Heart left ventricle (tissue), 16 donors: ENCODE measurements around the gene OR8S1. TPM values are rescaled to one million over a fixed set of nuclear protein-coding genes. Genes with fewer than 3 reads are reported as not detected.

Experiments used
- ATAC-seq, 4 donors: fragments of 200-7000 bp; cut with Tn5 transposase; one replicate each; pipeline ENCODE4 v1.9.1; 2020 to 2022; ENCODE audit warnings: moderate library complexity in 4 of 4, mild to moderate bottlenecking in 3 of 4, moderate number of reproducible peaks in 1 of 4
- DNase-seq, 5 donors: peaks; one replicate each; pipeline ENCODE4 v3.0.0-alpha.2; 2020
- H3K27ac ChIP-seq, 12 donors: fragments of 200-600 bp; sonication (generic) in 4 of 12; one replicate each; pipeline versions ENCODE4 v1.5.0 to v1.8.0; 2016 to 2022; ENCODE audit warnings: mild to moderate bottlenecking in 2 of 12
- H3K27me3 ChIP-seq, 9 donors: fragments of 200-600 bp; sonication (generic) in 2 of 9; one replicate each; pipeline versions ENCODE4 v1.5.1 to v1.8.0; 2016 to 2022; ENCODE audit warnings: mild to moderate bottlenecking in 3 of 9
- H3K36me3 ChIP-seq, 9 donors: fragments of 200-600 bp; sonication (generic) in 2 of 9; one replicate each; pipeline versions ENCODE4 v1.5.0 to v1.8.0; 2018 to 2022; ENCODE audit warnings: mild to moderate bottlenecking in 2 of 9
- H3K4me1 ChIP-seq, 12 donors: fragments of 200-600 bp; sonication (generic) in 4 of 12; one replicate each; pipeline versions ENCODE4 v1.5.0 to v1.8.0; 2016 to 2022; ENCODE audit warnings: mild to moderate bottlenecking in 3 of 12
- H3K4me3 ChIP-seq, 12 donors: fragments of 200-600 bp; sonication (generic) in 4 of 12; one replicate each; pipeline versions ENCODE4 v1.5.0 to v1.8.0; 2017 to 2022; ENCODE audit warnings: mild to moderate bottlenecking in 9 of 12, moderate library complexity in 4 of 12
- H3K9me3 ChIP-seq, 12 donors: fragments of 200-600 bp; sonication (generic) in 4 of 12; one replicate each; pipeline versions ENCODE4 v1.5.0 to v1.8.0; 2016 to 2022; ENCODE audit warnings: mild to moderate bottlenecking in 1 of 12
- POLR2A ChIP-seq, 2 donors: fragments of 450-650 bp; IDR thresholded peaks; one replicate each; pipeline ENCODE4 v1.6.1; 2017; ENCODE audit warnings: antibody characterized with exemption in 2 of 2, mild to moderate bottlenecking in 2 of 2, moderate library complexity in 2 of 2
- WGBS, 4 donors: extraction: QIAGEN DNeasy Blood & Tissue Kit in 2 of 4; methylation state at CpG; one replicate each; pipeline versions ENCODE4 v1.1.5 to v1.1.7; 2013 to 2018; 5-methylcytosine and 5-hydroxymethylcytosine counted together
- intact Hi-C, 10 donors: fragments of 100-400 bp; cut with DNase I; formaldehyde crosslinking; loops; one replicate each; pipeline versions ENCODE4 v1.11.1 to v1.14.2; 2022
- polyA plus RNA-seq, 2 donors: library from polyadenylated mRNA; stranded (reverse); fragments of 200-250 nt; gene quantifications; one replicate each; pipeline ENCODE4 v1.2.3, GENCODE V29; 2013
- total RNA-seq, 9 donors: library from RNA; depleted of rRNA in 2 of 9; stranded (reverse); fragments of >200 nt in 2 of 9; fragmentation: NEBNext Ultra II Directional in 3 of 9; extraction: Animal tissue kit (Norgen Biotek cat#: 25700) in 3 of 9; gene quantifications; one replicate each; pipeline versions ENCODE4 v1.1.0 to v1.2.4, GENCODE V29; 2016 to 2023
- TF ChIP-seq, protein P1 (sequence below), 12 donors: fragments of 200-600 bp; sonication (generic) in 4 of 12; IDR thresholded peaks; one replicate each; pipeline versions ENCODE4 v1.5.0 to v1.8.0; 2018 to 2022; ENCODE audit warnings: antibody characterized with exemption in 12 of 12, mild to moderate bottlenecking in 5 of 12
- donor health status: ischemic (EF 13 %, LVEDD 7.1; RV severe dilation, severe dysfunction).
- donor health status: healthy with polysubstance abuse.
- donor health status: DM: no; HTN: yes; CAD: no.
- donor health status: DM: no; HTN: no; CAD: no.
- donor health status: ischemic (EF 25% LVEDD 6.9; RV normal size, moderate dysfunction).
- donor health status: ischemic (EF 25% LVEDD 5.7; RV mildly dilated, moderate dysfunction).
- donor health status: healthy.
- donor health status: DM: yes; HTN: yes; CAD: no.
- donor health status: ischemic (EF 35%, LVEDD 5.7; RV mildly dilated, moderate dysfunction).
- donor health status: nonischemic (EF 11% LVEDD 7.7; RV severe dilation, severe dysfunction).
- donor health status: DM: yes; HTN: yes; CAD: no.
- donor health status: PGD.
- donor health status: ischemic (EF 29% LVEDD 5.4; RV normal size, mild dysfunction).
- donor health status: nonischemic (EF 23%, LVEDD 6.1; RV moderate dilation, normal function).

Gene OR8S1
- total and polyA plus RNA-seq, 11 donors = not detected

DNA sequence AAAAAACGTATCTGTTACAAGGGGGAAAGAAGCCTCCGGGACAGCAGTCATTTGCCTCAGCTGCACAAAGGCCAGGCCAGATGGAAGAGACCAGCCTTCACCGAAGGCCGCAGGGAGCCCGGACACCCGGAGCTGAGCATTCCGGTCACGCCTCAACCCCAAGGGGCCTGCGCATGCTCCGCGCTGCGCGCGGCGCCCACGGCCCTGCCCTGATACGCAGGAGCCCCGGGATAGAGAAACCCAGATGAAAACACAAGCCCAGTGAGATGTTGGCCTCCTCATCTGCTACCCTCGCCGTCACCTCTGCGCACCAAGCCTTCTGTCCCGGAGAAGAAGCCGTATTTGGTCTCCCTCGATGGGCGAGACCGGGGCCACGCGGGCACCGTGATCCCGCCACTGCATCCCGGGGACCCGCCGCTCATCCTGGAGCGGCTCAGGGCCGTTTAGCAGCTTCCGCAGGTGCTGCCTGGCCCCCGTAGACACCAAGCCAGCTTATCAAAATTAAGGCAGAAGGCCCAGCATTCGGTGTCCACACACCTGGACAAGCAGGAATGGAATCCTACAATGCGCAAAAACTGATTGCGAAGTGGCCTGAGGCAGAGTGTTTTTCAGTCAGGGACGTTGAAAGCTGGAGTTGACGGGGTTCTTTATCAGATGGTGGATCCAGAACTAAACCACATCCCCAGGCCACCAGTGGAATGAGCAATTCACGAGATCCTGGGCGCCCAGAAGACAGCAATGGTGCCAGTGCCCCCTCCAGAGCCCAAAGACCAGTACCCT is 2.6 kb downstream of the OR8S1 start:
- DNase-seq = peak in 1 of 5 donors; percentile 32
- WGBS, 4 donors = 89 to 90% (median 89%) methylated on average over 41 to 44 of the region's 44 CpGs
- Histone ChIP-seq H3K27ac (no peak overlapping the region), H3K4me3 (no peak overlapping the region), H3K27me3 (no peaks in the 10 kb centered on the region), H3K36me3 (no peaks in the 10 kb centered on the region), H3K9me3 (no peaks in the 10 kb centered on the region), H3K4me1 (peaks cover 0 to 5% (median 0%) of the 10 kb centered on the region in 12 donors)
- intact Hi-C loops = no loop called here
- TF ChIP-seq, protein P1, sequence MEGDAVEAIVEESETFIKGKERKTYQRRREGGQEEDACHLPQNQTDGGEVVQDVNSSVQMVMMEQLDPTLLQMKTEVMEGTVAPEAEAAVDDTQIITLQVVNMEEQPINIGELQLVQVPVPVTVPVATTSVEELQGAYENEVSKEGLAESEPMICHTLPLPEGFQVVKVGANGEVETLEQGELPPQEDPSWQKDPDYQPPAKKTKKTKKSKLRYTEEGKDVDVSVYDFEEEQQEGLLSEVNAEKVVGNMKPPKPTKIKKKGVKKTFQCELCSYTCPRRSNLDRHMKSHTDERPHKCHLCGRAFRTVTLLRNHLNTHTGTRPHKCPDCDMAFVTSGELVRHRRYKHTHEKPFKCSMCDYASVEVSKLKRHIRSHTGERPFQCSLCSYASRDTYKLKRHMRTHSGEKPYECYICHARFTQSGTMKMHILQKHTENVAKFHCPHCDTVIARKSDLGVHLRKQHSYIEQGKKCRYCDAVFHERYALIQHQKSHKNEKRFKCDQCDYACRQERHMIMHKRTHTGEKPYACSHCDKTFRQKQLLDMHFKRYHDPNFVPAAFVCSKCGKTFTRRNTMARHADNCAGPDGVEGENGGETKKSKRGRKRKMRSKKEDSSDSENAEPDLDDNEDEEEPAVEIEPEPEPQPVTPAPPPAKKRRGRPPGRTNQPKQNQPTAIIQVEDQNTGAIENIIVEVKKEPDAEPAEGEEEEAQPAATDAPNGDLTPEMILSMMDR (IDR thresholded peaks at IDR 0.05) = no peak
- TF ChIP-seq POLR2A (IDR thresholded peaks at IDR 0.05) = no peak
- ATAC-seq = no peak

DNA sequence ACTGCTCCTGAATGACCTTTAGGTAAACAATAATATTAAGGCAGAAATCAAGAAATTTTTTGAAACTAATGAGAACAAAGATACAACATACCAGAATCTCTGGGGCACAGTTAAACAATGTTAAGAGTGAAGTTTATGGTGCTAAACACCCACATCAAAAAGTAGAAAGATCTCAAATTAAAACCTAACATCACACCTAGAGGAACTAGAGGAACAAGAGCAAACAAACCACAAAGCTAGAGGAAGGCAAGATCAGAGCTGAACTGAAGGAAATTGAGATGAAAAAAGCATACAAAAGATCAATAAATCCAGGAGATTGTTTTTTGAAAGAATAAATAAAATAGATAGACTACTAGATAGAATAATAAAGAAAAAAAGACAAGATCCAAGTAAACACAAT is 7.2 kb downstream of the OR8S1 start:
- ATAC-seq = no peak
- Histone ChIP-seq H3K36me3 (no peaks in the 10 kb centered on the region), H3K4me3 (no peak overlapping the region), H3K4me1 (no peaks in the 10 kb centered on the region), H3K9me3 (peaks cover 0 to 7% (median 0%) of the 10 kb centered on the region in 12 donors), H3K27ac (no peak overlapping the region), H3K27me3 (no peaks in the 10 kb centered on the region)
- intact Hi-C loops = no loop called here
- no peak for DNase-seq
- TF ChIP-seq POLR2A (IDR thresholded peaks at IDR 0.05) = no peak
- TF ChIP-seq, protein P1 (IDR thresholded peaks at IDR 0.05) = no peak

DNA sequence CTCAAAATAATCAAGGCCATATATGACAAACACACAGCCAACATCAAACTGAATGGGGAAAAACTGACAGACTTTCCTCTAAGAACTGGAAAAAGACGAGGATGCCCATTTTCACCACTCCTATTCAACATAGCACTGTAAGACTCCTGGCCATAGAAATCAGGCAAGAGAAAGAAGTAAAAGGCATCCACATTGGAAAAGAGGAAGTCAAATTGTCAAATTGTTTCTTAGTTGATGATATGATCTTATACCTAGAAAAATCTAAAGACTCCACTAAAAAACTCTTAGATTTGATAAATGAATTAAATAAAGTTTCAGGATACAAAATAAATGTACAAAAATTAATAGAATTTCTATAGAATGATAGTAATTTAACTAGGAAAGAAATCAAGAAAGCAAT is 11.2 kb downstream of the OR8S1 start:
- no peak for ATAC-seq
- H3K36me3 ChIP-seq = no peaks in the 10 kb centered on the region
- TF ChIP-seq POLR2A (IDR thresholded peaks at IDR 0.05) = no peak
- TF ChIP-seq, protein P1 (IDR thresholded peaks at IDR 0.05) = no peak
- H3K4me1 ChIP-seq = no peaks in the 10 kb centered on the region
- no peak for DNase-seq
- no peak overlapping the region for H3K4me3 ChIP-seq
- intact Hi-C loops = no loop called here
- WGBS, 4 donors = 71 to 86% (median 81%) methylated on average over 1 of the region's 1 CpG
- peaks cover 0 to 7% (median 0%) of the 10 kb centered on the region in 12 donors for H3K9me3 ChIP-seq
- H3K27me3 ChIP-seq = peaks cover 0 to 8% (median 0%) of the 10 kb centered on the region in 9 donors
- no peak overlapping the region for H3K27ac ChIP-seq

DNA sequence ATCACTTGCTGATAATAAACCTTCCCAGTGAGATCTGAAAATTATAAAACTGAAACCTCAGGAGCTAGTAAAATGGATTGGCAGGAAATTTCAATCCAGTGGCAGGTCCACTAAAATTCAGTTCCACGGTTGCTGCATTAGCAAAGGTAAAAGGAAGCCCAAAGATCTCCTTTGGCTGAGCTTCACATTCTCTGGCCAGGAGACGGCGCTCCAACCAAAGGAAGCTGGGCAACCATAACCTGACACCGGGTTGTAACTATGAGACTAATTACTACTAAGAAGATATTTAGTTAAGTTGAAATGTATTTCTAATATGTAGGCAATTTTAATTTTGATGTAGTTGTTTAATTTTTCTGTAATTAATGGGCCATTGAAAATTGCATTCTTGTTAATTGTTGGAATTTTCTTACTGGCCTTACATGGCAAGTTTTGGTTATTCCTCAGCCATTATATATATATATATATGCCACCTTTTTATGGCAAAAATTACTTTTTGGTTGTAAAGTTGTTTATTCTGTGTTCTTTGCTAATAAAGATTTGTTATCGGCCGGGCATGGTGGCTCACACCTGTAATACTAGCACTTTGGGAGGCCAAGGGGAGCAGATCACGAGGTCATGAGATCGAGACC is 17.0 kb downstream of the OR8S1 start:
- WGBS, 4 donors = 47 to 51% (median 50%) methylated on average over 8 of the region's 8 CpGs
- Histone ChIP-seq H3K27me3 (peaks cover 0 to 16% (median 0%) of the 10 kb centered on the region in 9 donors), H3K27ac (no peak overlapping the region), H3K9me3 (no peaks in the 10 kb centered on the region), H3K36me3 (no peaks in the 10 kb centered on the region), H3K4me3 (no peak overlapping the region), H3K4me1 (no peaks in the 10 kb centered on the region)
- no peak for DNase-seq
- intact Hi-C loops = loop anchor here in 3 of 10 donors (2.0 to 5.0 kb wide), 2 partner anchors 75 to 76 kb away; no protein-coding TSS in a partner anchor
- TF ChIP-seq, protein P1 (IDR thresholded peaks at IDR 0.05) = peak in 11 of 12 donors; percentile 11 to 52 (median 43)
- no peak for TF ChIP-seq POLR2A (IDR thresholded peaks at IDR 0.05)
- ATAC-seq = no peak
